ENCODE results near the gene TBX10.
A peak's percentile ranks its signal among the peaks of the same experiment; 100 is the strongest.
"Not testable (repeated sequence)": the region's sequence is repeated elsewhere in the genome, so short reads cannot be mapped to it uniquely, and the experiment has no call there.

Gene TBX10

GRCh38 chr11:67664213-67664585 lies 24.6 kb upstream of the TBX10 start:
- DNase-seq, result no peak

DNA sequence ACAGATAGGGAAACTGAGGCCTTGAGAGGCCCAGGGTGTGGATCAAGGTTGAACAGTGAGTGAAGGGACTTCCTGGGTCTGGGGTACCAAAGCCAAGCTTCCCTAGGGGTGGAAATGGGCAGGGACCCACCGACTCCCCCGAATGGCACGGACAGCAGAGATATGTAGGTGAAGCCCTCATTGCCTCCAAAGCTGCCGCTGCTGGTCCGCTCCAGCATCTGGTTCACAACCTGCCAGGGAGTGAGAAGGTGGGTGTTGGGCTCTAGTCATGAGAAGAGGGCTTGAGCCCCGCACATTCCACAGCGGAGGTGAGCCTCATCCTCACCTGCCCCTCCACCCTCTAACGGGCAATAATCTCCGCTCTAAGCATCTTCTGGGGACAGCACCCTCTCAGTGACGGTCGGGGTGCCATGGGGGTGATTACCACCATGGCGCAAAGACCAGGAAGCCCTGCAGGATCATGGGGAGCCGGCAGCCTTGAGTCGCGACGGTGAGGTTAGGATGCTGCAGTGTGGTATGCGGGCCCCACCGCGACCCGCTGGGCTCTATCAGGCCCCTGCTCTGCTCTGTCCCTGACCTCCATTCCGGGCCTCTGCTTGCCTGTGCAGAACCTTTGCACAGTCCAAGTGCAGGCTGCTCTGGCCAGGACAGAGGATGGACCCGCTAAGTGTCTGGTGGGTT lies 24.1 kb upstream of the TBX10 start:
- DNase-seq, result no peak

- no peak for DNase-seq
Observed at GRCh38 chr11:67662835-67663531, 23.4 kb upstream of the TBX10 start.

GRCh38 chr11:67662142-67662834 lies 22.7 kb upstream of the TBX10 start:
- DNase-seq, result no peak

GRCh38 chr11:67660752-67661151 lies 21.2 kb upstream of the TBX10 start:
- DNase-seq, result not testable (repeated sequence)

- not testable (repeated sequence) for DNase-seq
Observed at GRCh38 chr11:67659651-67660165, 20.1 kb upstream of the TBX10 start.

DNA sequence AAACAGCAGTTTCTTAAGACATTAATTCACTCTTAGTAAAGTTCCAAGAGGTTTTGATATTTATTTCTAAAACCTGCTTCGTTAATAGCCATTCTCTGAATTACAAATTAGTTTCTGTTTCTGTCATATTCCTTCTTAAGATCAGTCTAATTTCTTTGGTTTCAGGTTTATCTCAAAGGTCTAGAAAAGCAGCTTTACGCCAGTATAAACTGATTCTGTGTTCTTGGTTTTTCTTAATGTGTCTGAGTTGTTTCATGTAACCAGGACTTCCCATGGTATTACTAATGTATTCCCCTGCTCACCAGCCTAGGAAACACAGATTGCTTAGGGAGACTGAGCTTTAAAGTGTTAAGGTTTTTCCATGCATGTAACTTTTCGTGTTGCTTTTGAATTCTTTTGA lies 17.7 kb upstream of the TBX10 start:
- DNase-seq, result no peak

GRCh38 chr11:67656278-67656922 lies 16.8 kb upstream of the TBX10 start:
- DNase-seq, result no peak

GRCh38 chr11:67654225-67654624 lies 14.7 kb upstream of the TBX10 start:
- no peak for DNase-seq

- DNase-seq, result no peak
Observed at GRCh38 chr11:67652965-67653845, 13.6 kb upstream of the TBX10 start.

GRCh38 chr11:67651976-67652781 lies 12.6 kb upstream of the TBX10 start:
- no peak for DNase-seq

DNA sequence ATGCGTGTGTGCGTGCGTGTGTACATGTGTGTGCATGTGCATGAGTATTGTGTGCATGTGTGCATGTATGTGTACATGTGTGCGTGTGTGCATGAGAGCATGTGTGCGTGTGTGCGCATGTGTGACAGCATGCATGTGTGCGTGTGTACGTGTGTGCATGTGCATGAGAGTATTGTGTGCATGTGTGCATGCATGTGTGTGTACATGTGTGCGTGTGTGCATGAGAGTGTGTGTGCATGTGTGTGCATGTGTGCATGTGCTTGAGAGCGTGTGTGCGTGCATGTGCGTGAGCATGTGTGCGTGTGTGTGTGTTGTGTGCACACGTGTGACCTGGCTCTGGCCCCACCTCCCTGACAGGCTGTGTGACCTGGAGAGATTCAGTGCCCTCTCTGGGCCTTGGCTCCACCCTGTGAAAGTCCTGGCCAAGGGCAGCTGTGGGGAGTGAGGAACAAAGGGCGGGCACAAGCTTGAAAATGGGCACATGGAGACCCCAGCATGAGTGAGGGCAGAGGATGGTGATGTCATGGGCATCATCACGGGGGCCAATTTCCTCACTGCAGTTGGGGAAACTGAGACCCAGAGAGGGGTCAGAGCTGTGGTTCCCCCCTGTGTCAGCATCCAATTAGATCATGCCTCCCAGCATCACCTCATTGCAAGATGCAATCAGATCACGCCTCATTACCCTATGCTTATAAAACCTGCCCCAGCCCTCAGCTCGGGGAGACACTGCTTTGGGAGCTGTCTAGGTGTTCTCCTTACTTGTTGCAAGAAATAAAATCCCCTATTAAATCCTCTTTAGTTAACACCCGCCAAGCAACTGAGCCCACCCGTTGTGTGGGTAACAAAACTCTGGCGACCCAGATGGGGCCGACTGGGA lies 10.3 kb upstream of the TBX10 start:
- DNase-seq, result no peak

DNA sequence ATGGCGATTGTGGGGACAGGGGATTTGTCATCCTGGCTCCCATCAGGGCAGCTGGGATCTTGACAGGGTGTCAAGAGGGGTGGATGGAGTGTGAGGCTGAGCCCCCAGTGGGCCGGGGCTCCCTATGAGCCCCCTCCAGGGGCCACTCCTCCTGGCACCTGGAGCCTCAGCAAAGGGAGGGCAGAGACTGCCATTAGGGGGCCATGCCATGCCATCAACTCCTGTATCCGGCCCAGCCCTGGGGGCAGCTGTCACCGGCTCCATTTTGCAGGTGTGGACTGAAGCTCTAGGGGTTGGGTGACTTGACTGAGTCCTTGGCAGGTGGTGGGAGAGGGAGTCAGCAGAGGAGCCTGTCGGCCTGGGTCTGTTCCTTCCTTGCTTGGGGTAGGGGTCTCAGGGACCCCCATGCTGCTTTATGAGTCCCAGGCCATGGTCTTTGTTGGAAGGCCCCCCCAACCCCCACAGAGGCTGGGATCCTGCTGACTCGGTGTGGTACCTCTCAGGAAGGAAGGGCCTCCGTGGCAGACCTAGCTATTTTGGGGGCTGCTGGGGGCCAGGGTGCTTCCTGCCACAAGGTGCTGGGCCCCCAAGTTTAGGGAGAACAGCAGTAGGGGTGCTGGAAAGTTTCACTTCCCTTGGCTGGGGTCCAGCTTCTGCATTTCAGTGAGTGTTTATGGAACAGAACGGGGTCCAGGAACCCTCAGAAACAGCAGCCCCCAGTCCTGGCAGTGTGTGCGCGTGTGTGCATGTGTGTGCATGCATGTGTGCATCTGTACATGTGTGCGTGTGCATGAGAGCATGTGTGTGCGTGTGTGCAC lies 9.4 kb upstream of the TBX10 start:
- DNase-seq, result no peak

- peak; percentile 92 for DNase-seq
Observed at GRCh38 chr11:67648140-67648795, 8.7 kb upstream of the TBX10 start.

DNA sequence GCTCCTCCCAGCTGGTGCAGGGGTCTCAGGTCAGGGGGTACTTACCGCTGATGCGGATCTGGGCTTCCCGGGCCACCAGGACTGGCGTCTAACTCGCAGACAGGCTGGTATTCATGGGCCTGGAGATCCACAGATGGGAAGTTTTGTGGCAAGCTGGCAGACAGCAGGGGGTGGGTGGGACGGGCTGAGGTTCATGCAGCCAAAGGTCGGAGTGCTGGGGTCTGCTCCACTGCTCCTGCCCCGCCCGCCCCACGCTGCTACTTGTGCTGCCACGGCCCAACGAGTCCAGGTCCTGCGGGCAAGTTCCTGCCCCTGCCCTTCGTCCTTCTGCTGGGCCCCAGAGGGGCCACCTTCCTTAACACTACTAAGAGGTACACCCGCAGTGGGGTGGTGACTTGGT lies 7.9 kb upstream of the TBX10 start:
- no peak for DNase-seq

GRCh38 chr11:67646535-67647336 lies 7.2 kb upstream of the TBX10 start:
- no peak for DNase-seq

DNA sequence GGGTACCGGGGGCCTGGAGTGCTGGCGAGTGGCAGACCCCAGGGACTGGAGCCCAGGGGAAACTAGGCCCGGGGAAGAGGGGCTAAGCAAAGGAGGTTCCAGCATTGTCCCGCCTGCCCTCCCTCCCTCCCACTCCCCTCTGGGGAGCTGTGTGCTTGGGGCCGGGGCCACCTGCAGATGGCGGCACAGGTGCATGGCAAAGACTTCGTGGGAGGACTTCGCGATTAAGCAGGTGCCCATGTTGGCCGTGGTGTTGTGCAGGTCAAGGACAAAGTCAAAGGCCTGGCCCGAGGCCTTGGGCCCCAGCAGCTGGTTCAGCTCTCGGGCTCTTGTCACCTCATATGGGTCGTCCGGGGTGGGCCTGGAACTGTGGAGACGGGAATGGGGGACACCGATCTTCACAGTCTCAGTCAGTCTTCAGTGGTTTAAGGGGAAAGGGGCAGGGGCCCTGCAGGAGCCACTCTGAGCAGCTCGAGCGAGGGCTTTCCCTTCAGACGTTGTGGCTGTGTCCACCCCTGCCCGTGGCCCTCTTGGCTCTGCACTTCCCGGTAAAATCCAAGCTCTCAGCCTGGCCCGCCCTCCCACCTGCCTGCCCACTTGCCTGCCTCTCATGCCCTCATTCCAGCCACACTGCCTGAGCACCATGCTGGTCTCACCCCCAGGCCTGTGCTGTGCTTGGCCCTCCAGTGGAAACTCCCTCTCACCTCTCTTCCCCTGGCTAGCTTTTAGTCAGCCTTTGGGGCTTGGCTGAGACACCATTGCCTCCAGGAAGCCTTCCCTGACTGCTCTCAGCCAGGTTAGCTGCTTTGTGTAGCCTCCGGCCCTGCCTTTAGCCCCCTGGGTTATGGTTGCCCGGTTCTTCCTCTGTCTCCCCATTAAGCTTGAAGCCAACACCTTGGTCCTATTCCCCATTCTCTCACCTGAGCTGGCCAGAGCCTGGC lies 6.2 kb upstream of the TBX10 start:
- DNase-seq, result peak; percentile 23

All from 8988T (cell line).